ENCODE measurements around the gene UFSP1.
"Not testable (repeated sequence)": the region's sequence is repeated elsewhere in the genome, so short reads cannot be mapped to it uniquely, and the experiment has no call there.

UFSP1 gene

DNA sequence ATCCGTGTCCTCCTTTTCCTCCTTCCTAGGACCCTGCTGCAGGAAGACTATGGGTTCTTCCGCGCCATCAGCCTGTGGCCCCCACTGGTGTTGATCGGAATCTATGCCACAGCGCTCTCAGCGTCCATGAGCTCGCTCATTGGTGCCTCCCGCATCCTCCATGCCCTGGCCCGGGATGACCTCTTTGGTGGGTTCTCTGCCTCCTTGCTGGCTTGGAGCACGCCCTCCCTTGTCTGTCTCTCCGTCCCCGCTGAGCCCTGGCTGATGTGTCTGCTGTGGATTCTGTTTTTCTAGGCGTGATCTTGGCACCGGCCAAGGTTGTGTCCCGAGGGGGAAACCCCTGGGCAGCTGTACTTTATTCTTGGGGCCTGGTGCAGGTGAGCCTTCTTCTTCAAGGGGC is 29.7 kb downstream of the UFSP1 start:
- DNase-seq (ENCODE audit: low spot score) = peak; percentile 2

DNA sequence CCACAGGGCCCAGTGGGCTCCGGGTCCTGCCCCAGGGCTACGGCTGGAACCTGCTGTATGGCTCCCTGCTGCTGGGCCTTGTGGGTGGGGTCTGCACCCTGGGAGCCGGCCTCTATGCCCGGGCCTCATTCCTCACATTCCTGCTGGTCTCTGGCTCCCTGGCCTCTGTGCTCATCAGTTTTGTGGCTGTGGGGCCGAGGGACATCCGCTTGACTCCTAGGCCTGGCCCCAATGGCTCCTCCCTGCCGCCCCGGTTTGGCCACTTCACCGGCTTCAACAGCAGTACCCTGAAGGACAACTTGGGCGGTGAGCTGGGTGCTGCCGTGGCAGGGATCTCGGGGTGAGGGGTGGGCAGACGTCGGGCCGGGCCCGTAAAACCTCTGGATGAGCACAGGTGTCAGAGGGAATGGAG is 32.6 kb downstream of the UFSP1 start:
- DNase-seq (ENCODE audit: low spot score) = peak; percentile 2

- DNase-seq (ENCODE audit: low spot score) = peak; percentile 0
Measured at GRCh38 chr7:100855515-100855914, 34.0 kb downstream of the UFSP1 start.

DNA sequence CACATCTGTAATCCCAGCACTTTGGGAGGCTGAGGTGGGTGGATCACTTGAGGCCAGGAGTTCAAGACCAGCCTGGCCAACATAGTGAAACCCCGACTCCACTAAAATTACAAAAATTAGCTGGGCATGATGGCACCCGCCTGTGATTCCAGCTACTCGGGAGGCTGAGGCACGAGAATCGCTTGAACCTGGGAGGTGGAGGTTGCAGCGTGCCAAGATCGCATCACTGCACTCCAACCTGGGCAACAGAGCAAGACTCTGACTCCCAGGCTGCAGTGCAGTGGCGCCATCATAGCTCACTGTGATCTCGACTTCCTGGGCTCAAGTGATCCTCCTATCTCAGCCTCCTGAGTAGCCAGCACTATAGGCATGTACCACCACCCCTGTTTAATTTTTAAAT is 34.6 kb downstream of the UFSP1 start:
- DNase-seq (ENCODE audit: low spot score) = not testable (repeated sequence)

- DNase-seq (ENCODE audit: low spot score) = peak; percentile 2
Measured at GRCh38 chr7:100854146-100854895, 35.2 kb downstream of the UFSP1 start.

- peak; percentile 98 for DNase-seq (ENCODE audit: low spot score)
Measured at GRCh38 chr7:100852048-100852872, 37.3 kb downstream of the UFSP1 start, which contains the start of gene SLC12A9. SLC12A9 (plus strand) TSS chr7:100852713; CDS start chr7:100854198, 1,485 bp downstream.

GRCh38 chr7:100847360-100847759 is 42.2 kb downstream of the UFSP1 start:
- DNase-seq (ENCODE audit: low spot score) = peak; percentile 0

- no peak for DNase-seq (ENCODE audit: low spot score)
Measured at GRCh38 chr7:100840470-100841100, 48.9 kb downstream of the UFSP1 start.

- no peak for DNase-seq (ENCODE audit: low spot score)
Measured at GRCh38 chr7:100839361-100839760, 50.2 kb downstream of the UFSP1 start.

All from AG08396 (cell line).